ENCODE measurements around the gene TRIM67. TPM values are rescaled to one million over a fixed set of nuclear protein-coding genes. Genes with fewer than 3 reads are reported as not detected.

TRIM67 gene
- total and polyA plus RNA-seq, 9 of the 15 experiments (the other 6 are each of a cell fraction or from before 2014, with no cell fraction given) = 0.04 to 0.60 (median 0.31) TPM

DNA sequence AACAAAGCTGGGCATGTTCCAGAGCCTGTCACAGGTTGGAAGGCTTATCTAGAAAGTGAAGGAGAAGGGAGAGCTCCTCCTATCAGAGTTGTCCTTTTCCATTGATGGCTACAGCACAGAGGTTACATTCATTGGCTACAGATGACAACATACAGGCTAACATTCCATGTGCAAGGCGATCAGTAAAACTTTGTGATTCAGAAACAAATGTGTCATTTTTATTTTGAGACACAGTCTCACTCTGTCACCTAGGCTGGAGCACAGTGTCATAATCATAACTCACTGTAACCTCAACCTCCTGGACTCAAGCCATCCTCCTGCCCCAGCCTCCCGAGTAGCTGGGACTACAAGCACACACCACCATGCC is 32.6 kb downstream of the TRIM67 start (continued):
- TF ChIP-seq FOXA3 (CRISPR knock-in tag; conservative IDR thresholded peaks at IDR 0.05 in 1 of 2, IDR thresholded peaks at IDR 0.05 in 1 of 2) (0 out of 4 replicates have a peak, but pooled peaks of 1 of the 2 experiments have one; percentile 41), ZBED1 (IDR thresholded peaks at IDR 0.05) (no peak), TAF9B (IDR thresholded peaks at IDR 0.05; ENCODE audit: partially characterized antibody) (no peak), ATF3 (IDR thresholded peaks at IDR 0.05) (peak; percentile 23; the same call in 1 of the 2 replicates), ATF3 (CRISPR knock-in tag; conservative IDR thresholded peaks at IDR 0.05) (no peak), NR4A1 (CRISPR knock-in tag; IDR thresholded peaks at IDR 0.05) (no peak), NR4A1 (tag; IDR thresholded peaks at IDR 0.05) (no peak), GABPB1 (CRISPR knock-in tag; IDR thresholded peaks at IDR 0.05) (no peak), SRSF9 (IDR thresholded peaks at IDR 0.05; ENCODE audit: borderline replicate concordance, low read depth, low read length) (no peak)

DNA sequence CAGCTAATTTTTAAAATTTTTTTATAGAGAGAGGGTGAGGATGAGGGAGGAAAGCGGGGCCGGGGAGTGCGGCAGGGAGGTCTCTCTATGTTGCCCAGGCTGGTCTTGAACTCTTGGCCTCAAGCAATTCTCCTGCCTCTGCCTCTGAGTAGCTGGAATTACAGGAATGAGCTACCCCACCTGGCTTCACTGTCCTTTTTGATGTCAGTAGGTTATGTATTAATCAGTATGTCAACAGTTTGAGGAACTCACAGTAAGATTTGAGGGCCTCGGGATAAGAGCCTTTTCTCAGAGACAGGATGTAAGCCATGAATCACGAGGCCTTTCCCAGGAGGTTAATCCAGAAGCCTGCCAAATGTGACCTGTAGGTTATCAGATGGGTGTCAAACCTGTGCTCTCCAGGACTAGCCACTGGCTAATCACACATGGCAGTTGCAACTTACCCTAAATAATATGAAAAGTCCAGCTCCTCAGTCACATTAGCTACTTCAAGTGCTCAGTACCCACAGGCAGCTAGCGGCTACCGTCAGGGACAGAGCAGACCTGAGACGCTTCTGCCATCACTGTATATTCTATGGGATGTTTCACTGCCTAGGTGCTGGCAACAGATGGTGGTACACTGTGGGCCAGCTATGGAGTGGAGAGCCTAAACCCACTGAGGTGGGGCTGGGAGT is 33.1 kb downstream of the TRIM67 start:
- H3K4me1 ChIP-seq (replicated peaks in 1 of 2; ENCODE audit: control insufficient read depth in 2 of 2, insufficient read depth in 2 of 2, low read length in 2 of 2) = peaks cover 11 to 27% of the 10 kb centered on the region in 2 experiments
- POLR2A ChIA-PET = interaction anchor here (0.6 to 1.6 kb wide), 5 partner anchors 10 to 329 kb away, joined by 3 to 4 read pairs (median 3); no protein-coding TSS in a partner anchor
- BruUV-seq (replicated peaks) = no TSS peak
- H3K4me2 ChIP-seq (ENCODE audit: insufficient read depth, low read length) = no peak overlapping the region
- H3K9ac ChIP-seq (ENCODE audit: insufficient read depth in 1 of 2, low read depth in 2 of 2, low read length in 2 of 2) = peak overlapping the region in 1 of 2 experiments; percentile 30; a peak in 1 of 4 replicates
- peaks cover 0 to 26% of the 10 kb centered on the region in 2 experiments; a peak in 3 of 5 replicates for H3K27me3 ChIP-seq (ENCODE audit: control insufficient read depth in 2 of 2, insufficient read depth in 2 of 2, low read length in 2 of 2)
- in situ Hi-C loops (cut with MboI) (no loop called here), intact Hi-C loops (cut with micrococcal nuclease) (no loop called here)
- H3K27ac ChIP-seq (ENCODE audit: extremely low read depth, low read depth, low read length) = no peak overlapping the region
- ATAC-seq = peak; percentile 44
- no peaks in the 10 kb centered on the region for H3K36me3 ChIP-seq (ENCODE audit: control insufficient read depth, insufficient read depth, low read length)
- no peak for FAIRE-seq
- 34% methylated on average over 8 of the region's 8 CpGs for WGBS (ENCODE audit: insufficient coverage, low coverage, missing lambda C conversion rate)
- H4K20me1 ChIP-seq (replicated peaks; ENCODE audit: control insufficient read depth, insufficient read depth, low read length) = peaks cover 4% of the 10 kb centered on the region
- H3K9me1 ChIP-seq (ENCODE audit: control insufficient read depth, insufficient read depth, low read length) = no peaks in the 10 kb centered on the region
- no peaks in the 10 kb centered on the region for H3K79me2 ChIP-seq (ENCODE audit: control insufficient read depth, insufficient read depth, low read length)
- H2AFZ ChIP-seq (ENCODE audit: low read depth, low read length) = no peak overlapping the region
- peak in 3 of 4 experiments; percentile 39 to 69 (median 41) for DNase-seq (ENCODE audit: extremely low read depth in 1 of 4, low spot score in 3 of 4)
- no peak overlapping the region for H3K4me3 ChIP-seq
- CTCF ChIA-PET (ENCODE audit: low intra/inter-chr PET ratio) = no interaction called here
- H3K9me3 ChIP-seq (replicated peaks; ENCODE audit: control insufficient read depth, insufficient read depth, low read depth, low read length) = no peaks in the 10 kb centered on the region
- TF ChIP-seq NR2C2 (CRISPR knock-in tag; IDR thresholded peaks at IDR 0.05) (no peak), NR2C2 (tag; IDR thresholded peaks at IDR 0.05) (peak; percentile 71), ZNF699 (CRISPR knock-in tag; IDR thresholded peaks at IDR 0.05; ENCODE audit: insufficient replicate concordance) (no peak)

Measured in K562 (cell line).